Astrocyte (in vitro differentiated cells and primary cell): ENCODE data around the gene FITM2. TPM values are rescaled to one million over a fixed set of nuclear protein-coding genes. Genes with fewer than 3 reads are reported as not detected.

ENCODE experiments used
- DNase-seq: peaks from one replicate; pipeline ENCODE4 v3.0.0-alpha.2; 2010; ENCODE audit warnings: low read depth
- FAIRE-seq: peaks from 2 replicates; lab custom pipeline; 2011; peaks lifted over from hg19 to GRCh38; lab: Jason Lieb, UNC
- H2AFZ ChIP-seq: 2 replicates; pipeline ENCODE4 v1.6.0; 2012; ENCODE audit warnings: low read depth, low read length, inconsistent platforms
- H3K27ac ChIP-seq: 2 replicates; pipeline ENCODE4 v1.5.1; 2011; ENCODE audit warnings: low read depth, low read length, inconsistent platforms
- H3K27me3 ChIP-seq: 2 replicates; pipeline ENCODE4 v1.6.0; 2011; ENCODE audit warnings: low read length, inconsistent platforms; ENCODE audit not compliant: insufficient read depth
- H3K36me3 ChIP-seq: 2 replicates; pipeline ENCODE4 v1.5.1; 2011; ENCODE audit warnings: low read length, inconsistent platforms; ENCODE audit not compliant: insufficient read depth
- H3K4me1 ChIP-seq: 2 replicates; pipeline ENCODE4 v1.5.1; 2011; ENCODE audit warnings: low read length, inconsistent platforms; ENCODE audit not compliant: insufficient read depth
- H3K4me2 ChIP-seq: 2 replicates; pipeline ENCODE4 v1.6.0; 2012; ENCODE audit warnings: low read length, inconsistent platforms
- H3K4me3 ChIP-seq: 2 replicates; pipeline ENCODE4 v1.5.1; 2011; ENCODE audit warnings: low read depth, mild to moderate bottlenecking, low read length, inconsistent platforms; ENCODE audit not compliant: insufficient read depth
- H3K79me2 ChIP-seq: 2 replicates; pipeline ENCODE4 v1.6.0; 2012; ENCODE audit warnings: mild to moderate bottlenecking, low read length, inconsistent platforms; ENCODE audit not compliant: insufficient read depth
- H3K9ac ChIP-seq: 2 replicates; pipeline ENCODE4 v1.6.0; 2012; ENCODE audit warnings: mild to moderate bottlenecking, low read length, inconsistent platforms
- H3K9me3 ChIP-seq: 2 replicates; pipeline ENCODE4 v1.5.1; 2012; ENCODE audit warnings: low read depth, mild to moderate bottlenecking, low read length, inconsistent platforms; ENCODE audit not compliant: insufficient read depth
- H4K20me1 ChIP-seq: 2 replicates; pipeline ENCODE4 v1.6.0; 2012; ENCODE audit warnings: low read length, inconsistent platforms; ENCODE audit not compliant: insufficient read depth
- H3K27ac Mint-ChIP-seq: one replicate; pipeline ENCODE4 v1.8.0; 2021; ENCODE audit warnings: mild to moderate bottlenecking, mixed read lengths; ENCODE audit not compliant: unreplicated experiment
- H3K27me3 Mint-ChIP-seq: one replicate; pipeline ENCODE4 v1.8.0; 2021; ENCODE audit warnings: low read depth, mixed read lengths; ENCODE audit not compliant: unreplicated experiment
- H3K36me3 Mint-ChIP-seq: one replicate; pipeline ENCODE4 v1.8.0; 2021; ENCODE audit warnings: low read depth, mixed read lengths; ENCODE audit not compliant: unreplicated experiment
- H3K4me1 Mint-ChIP-seq: one replicate; pipeline ENCODE4 v1.8.0; 2021; ENCODE audit warnings: low read depth, mixed read lengths; ENCODE audit not compliant: unreplicated experiment
- H3K4me3 Mint-ChIP-seq: one replicate; pipeline ENCODE4 v1.8.0; 2021; ENCODE audit warnings: mild to moderate bottlenecking, moderate library complexity, mixed read lengths; ENCODE audit not compliant: unreplicated experiment
- H3K9me3 Mint-ChIP-seq: one replicate; pipeline ENCODE4 v1.8.0; 2021; ENCODE audit warnings: mild to moderate bottlenecking, mixed read lengths; ENCODE audit not compliant: unreplicated experiment
- CTCF ChIP-seq: IDR thresholded peaks from 2 replicates; pipeline ENCODE4 v1.5.1; 2011; ENCODE audit warnings: low read depth, mild to moderate bottlenecking, inconsistent platforms, low read length, moderate library complexity; ENCODE audit not compliant: insufficient read depth
- EZH2 ChIP-seq: IDR thresholded peaks from 2 replicates; pipeline ENCODE4 v1.6.1; 2012; ENCODE audit warnings: mild to moderate bottlenecking, low read length, inconsistent platforms; ENCODE audit not compliant: insufficient read depth
- total RNA-seq: library from RNA; stranded (reverse); gene quantifications from 2 replicates; pipeline ENCODE4 v1.2.1, GENCODE V29; 2021

Gene FITM2
- total RNA-seq, 1 donor from 2014 or later = 6.3 TPM

- Histone ChIP-seq H3K4me1 (no peaks in the 10 kb centered on the region), H3K79me2 (no peaks in the 10 kb centered on the region), H3K9ac (no peak overlapping the region), H3K4me3 (no peak overlapping the region), H4K20me1 (no peaks in the 10 kb centered on the region), H2AFZ (no peak overlapping the region), H3K27ac (no peak overlapping the region), H3K36me3 (no peaks in the 10 kb centered on the region), H3K27me3 (no peaks in the 10 kb centered on the region), H3K4me2 (no peak overlapping the region), H3K9me3 (no peaks in the 10 kb centered on the region)
- H3K27me3 Mint-ChIP-seq = no peaks in the 10 kb centered on the region
- H3K36me3 Mint-ChIP-seq = peaks cover 2% of the 10 kb centered on the region
- FAIRE-seq = no peak
- no peak for TF ChIP-seq CTCF
- no peak for TF ChIP-seq EZH2
- H3K4me3 Mint-ChIP-seq = no peak overlapping the region
- no peaks in the 10 kb centered on the region for H3K9me3 Mint-ChIP-seq
- no peak overlapping the region for H3K27ac Mint-ChIP-seq
- H3K4me1 Mint-ChIP-seq = peaks cover 2% of the 10 kb centered on the region
- no peak for DNase-seq
Observed at GRCh38 chr20:44304383-44304782, 6.6 kb downstream of the FITM2 start.

DNA sequence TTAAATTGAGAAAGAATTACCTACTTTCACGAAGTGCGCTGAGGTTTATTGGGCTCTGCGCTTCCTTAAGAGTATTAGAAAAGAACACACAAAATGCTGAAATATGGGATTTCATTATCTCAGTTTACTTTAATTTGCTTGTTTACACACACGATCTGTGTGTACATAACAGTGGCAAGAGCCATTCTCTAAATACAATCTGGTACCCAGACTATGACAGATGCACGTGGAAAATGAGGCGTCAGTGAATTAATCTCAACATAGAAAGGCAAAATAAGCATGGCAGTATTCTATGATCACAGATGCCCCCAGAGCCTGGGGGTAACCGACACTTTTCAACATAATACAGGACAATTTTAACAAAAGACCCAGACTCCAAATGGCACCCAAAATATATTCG lies 8.3 kb downstream of the FITM2 start:
- Histone ChIP-seq H2AFZ (no peak overlapping the region), H3K27me3 (no peaks in the 10 kb centered on the region), H4K20me1 (peaks cover 6% of the 10 kb centered on the region), H3K4me3 (no peak overlapping the region), H3K79me2 (no peaks in the 10 kb centered on the region), H3K4me1 (no peaks in the 10 kb centered on the region), H3K36me3 (no peaks in the 10 kb centered on the region), H3K27ac (no peak overlapping the region), H3K4me2 (no peak overlapping the region), H3K9ac (no peak overlapping the region), H3K9me3 (no peaks in the 10 kb centered on the region)
- H3K36me3 Mint-ChIP-seq = peaks cover 2% of the 10 kb centered on the region
- H3K4me1 Mint-ChIP-seq = peaks cover 2% of the 10 kb centered on the region
- FAIRE-seq (no peak), DNase-seq (no peak)
- TF ChIP-seq EZH2 (no peak), CTCF (no peak)
- no peaks in the 10 kb centered on the region for H3K27me3 Mint-ChIP-seq
- no peaks in the 10 kb centered on the region for H3K9me3 Mint-ChIP-seq
- no peak overlapping the region for H3K4me3 Mint-ChIP-seq
- H3K27ac Mint-ChIP-seq = no peak overlapping the region

GRCh38 chr20:44302026-44302669 lies 8.9 kb downstream of the FITM2 start:
- H2AFZ ChIP-seq = no peak overlapping the region
- FAIRE-seq (no peak), DNase-seq (no peak)
- no peak for TF ChIP-seq CTCF
- no peak for TF ChIP-seq EZH2
- no peak overlapping the region for H3K9ac ChIP-seq
- Mint-ChIP-seq H3K9me3 (no peaks in the 10 kb centered on the region), H3K27me3 (no peaks in the 10 kb centered on the region), H3K4me3 (no peak overlapping the region), H3K27ac (no peak overlapping the region), H3K4me1 (peaks cover 2% of the 10 kb centered on the region), H3K36me3 (peaks cover 2% of the 10 kb centered on the region)
- H3K4me2 ChIP-seq = no peak overlapping the region
- H3K27ac ChIP-seq = no peak overlapping the region
- no peaks in the 10 kb centered on the region for H3K4me1 ChIP-seq
- peaks cover 6% of the 10 kb centered on the region for H4K20me1 ChIP-seq
- no peaks in the 10 kb centered on the region for H3K27me3 ChIP-seq
- H3K9me3 ChIP-seq = no peaks in the 10 kb centered on the region
- H3K36me3 ChIP-seq = no peaks in the 10 kb centered on the region
- no peak overlapping the region for H3K4me3 ChIP-seq
- no peaks in the 10 kb centered on the region for H3K79me2 ChIP-seq
